Osteoblast (primary cell): ENCODE data around the gene GAB2. TPM values are rescaled to one million over a fixed set of nuclear protein-coding genes. Genes with fewer than 3 reads are reported as not detected.

Experiments used
- DNase-seq: peaks from one replicate; pipeline ENCODE4 v3.0.0; 2011; ENCODE audit warnings: low spot score, mixed read lengths; ENCODE audit not compliant: insufficient read length; ENCODE audit errors: missing footprints
- H2AFZ ChIP-seq: 2 replicates; pipeline ENCODE4 v1.6.0; 2011; ENCODE audit warnings: mild to moderate bottlenecking, low read length
- H3K27ac ChIP-seq: 2 replicates; pipeline ENCODE4 v1.5.1; 2011; ENCODE audit warnings: mild to moderate bottlenecking, low read depth, low read length, moderate library complexity
- H3K27me3 ChIP-seq: 2 replicates; pipeline ENCODE4 v1.6.0; 2012; ENCODE audit warnings: mild to moderate bottlenecking, control low read depth, inconsistent platforms, low read length, moderate library complexity; ENCODE audit not compliant: insufficient read depth
- H3K36me3 ChIP-seq: 2 replicates; pipeline ENCODE4 v1.5.1; 2011; ENCODE audit warnings: mild to moderate bottlenecking, low read length, control low read depth, moderate library complexity; ENCODE audit not compliant: insufficient read depth
- H3K4me1 ChIP-seq: 2 replicates; pipeline ENCODE4 v1.5.1; 2011; ENCODE audit warnings: mild to moderate bottlenecking, low read length, control low read depth, moderate library complexity; ENCODE audit not compliant: insufficient read depth
- H3K4me2 ChIP-seq: 2 replicates; pipeline ENCODE4 v1.6.0; 2011; ENCODE audit warnings: mild to moderate bottlenecking, low read length; ENCODE audit not compliant: insufficient read depth
- H3K4me3 ChIP-seq: fragments of 200-600 bp; sonication (generic); 3 replicates; pipeline ENCODE4 v1.5.1; 2012; ENCODE audit warnings: mild to moderate bottlenecking, low read length, inconsistent platforms; ENCODE audit not compliant: insufficient read depth
- H3K79me2 ChIP-seq: 2 replicates; pipeline ENCODE4 v1.6.0; 2012; ENCODE audit warnings: mild to moderate bottlenecking, low read length, control low read depth, inconsistent platforms; ENCODE audit not compliant: insufficient read depth
- H3K9me3 ChIP-seq: 2 replicates; pipeline ENCODE4 v1.5.1; 2011; ENCODE audit warnings: low read depth, low read length, control low read depth
- H4K20me1 ChIP-seq: 2 replicates; pipeline ENCODE4 v1.6.0; 2012; ENCODE audit warnings: mild to moderate bottlenecking, low read length, control low read depth; ENCODE audit not compliant: insufficient read depth
- CTCF ChIP-seq: IDR thresholded peaks from 2 replicates; pipeline ENCODE4 v1.5.1; 2011; ENCODE audit warnings: mild to moderate bottlenecking, low read depth, low read length, moderate library complexity; ENCODE audit errors: extremely low read depth
- total RNA-seq: library from RNA; depleted of rRNA; stranded (reverse); fragments of >200 nt; gene quantifications from 2 replicates; pipeline ENCODE4 v1.2.3, GENCODE V29; 2012

Gene GAB2
- total RNA-seq, 1 donor: 18.5 TPM

GRCh38 chr11:78270971-78271370 lies 146.6 kb downstream of the GAB2 start:
- Histone ChIP-seq H3K27ac (no peak overlapping the region), H3K4me3 (no peak overlapping the region), H3K4me2 (no peak overlapping the region), H4K20me1 (no peaks in the 10 kb centered on the region), H3K36me3 (no peaks in the 10 kb centered on the region), H3K79me2 (no peaks in the 10 kb centered on the region), H3K9me3 (no peaks in the 10 kb centered on the region), H2AFZ (no peak overlapping the region), H3K27me3 (no peaks in the 10 kb centered on the region), H3K4me1 (peaks cover 10% of the 10 kb centered on the region)
- TF ChIP-seq CTCF: no peak
- no peak for DNase-seq

- H3K79me2 ChIP-seq: no peaks in the 10 kb centered on the region
- no peak overlapping the region for H3K27ac ChIP-seq
- H3K36me3 ChIP-seq: no peaks in the 10 kb centered on the region
- DNase-seq: no peak
- no peaks in the 10 kb centered on the region for H4K20me1 ChIP-seq
- TF ChIP-seq CTCF: no peak
- H3K4me1 ChIP-seq: peaks cover 10% of the 10 kb centered on the region
- H3K4me2 ChIP-seq: no peak overlapping the region
- no peak overlapping the region for H2AFZ ChIP-seq
- no peaks in the 10 kb centered on the region for H3K27me3 ChIP-seq
- no peaks in the 10 kb centered on the region for H3K9me3 ChIP-seq
- no peak overlapping the region for H3K4me3 ChIP-seq
Observed at GRCh38 chr11:78269806-78270205, 147.8 kb downstream of the GAB2 start.

- Histone ChIP-seq H3K79me2 (no peaks in the 10 kb centered on the region), H4K20me1 (no peaks in the 10 kb centered on the region), H3K27me3 (no peaks in the 10 kb centered on the region), H3K36me3 (no peaks in the 10 kb centered on the region), H2AFZ (peak overlapping the region; percentile 56), H3K9me3 (no peaks in the 10 kb centered on the region), H3K27ac (peak overlapping the region; percentile 18), H3K4me1 (peaks cover 10% of the 10 kb centered on the region), H3K4me3 (no peak overlapping the region), H3K4me2 (peak overlapping the region; percentile 31)
- no peak for TF ChIP-seq CTCF
- DNase-seq: peak; percentile 79
Observed at GRCh38 chr11:78268591-78269410, 148.8 kb downstream of the GAB2 start.

GRCh38 chr11:78266451-78266850 lies 151.2 kb downstream of the GAB2 start:
- H3K79me2 ChIP-seq: no peaks in the 10 kb centered on the region

More at GRCh38 chr11:78266451-78266850, 151.2 kb downstream of the GAB2 start:
- Histone ChIP-seq H3K4me1 (peaks cover 10% of the 10 kb centered on the region), H3K36me3 (no peaks in the 10 kb centered on the region), H3K9me3 (no peaks in the 10 kb centered on the region), H3K4me3 (no peak overlapping the region), H2AFZ (no peak overlapping the region), H3K27me3 (no peaks in the 10 kb centered on the region), H4K20me1 (no peaks in the 10 kb centered on the region), H3K4me2 (no peak overlapping the region), H3K27ac (no peak overlapping the region)
- no peak for TF ChIP-seq CTCF
- DNase-seq: no peak
